ENCODE data around the gene KIR3DL1.
"Not testable (repeated sequence)": the region's sequence is repeated elsewhere in the genome, so short reads cannot be mapped to it uniquely, and the experiment has no call there.

DNA sequence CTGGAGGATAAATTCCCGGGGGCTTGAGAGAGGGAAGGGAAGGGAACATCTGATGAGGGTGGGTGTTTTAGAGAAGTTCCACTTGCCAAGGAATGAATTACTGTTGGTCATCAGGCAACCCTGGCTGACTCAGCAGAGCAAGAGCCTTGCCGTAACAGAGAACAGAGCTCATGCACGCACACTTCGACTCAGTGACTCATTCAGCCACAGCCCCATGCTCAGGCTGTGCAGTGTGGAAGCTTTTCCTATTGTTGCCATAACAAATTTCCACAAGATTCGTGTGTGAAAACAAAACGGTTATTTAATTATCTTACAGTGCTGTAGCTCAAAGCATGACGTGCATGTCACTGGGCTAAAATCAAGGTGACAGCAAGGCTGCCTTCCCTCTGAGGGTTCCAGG is 43.2 kb downstream of the KIR3DL1 start:
- not testable (repeated sequence) for TF ChIP-seq CTCF, POLR2A (IDR thresholded peaks at IDR 0.05)

Data from uterus (tissue), 2 donors.